GM13976 (cell line): ENCODE results near the gene PAIP2B.

Experiments
- DNase-seq: peaks from one replicate; pipeline ENCODE4 v3.0.0; 2012; ENCODE audit warnings: low spot score
- in situ Hi-C: fragments of 300-500 bp; cut with MboI; formaldehyde crosslinking; loops from one replicate; pipeline ENCODE4 v1.12.0; 2022; ENCODE audit warnings: low sequenced_read_pairs, mixed read lengths, inconsistent platforms; ENCODE audit not compliant: unreplicated experiment
- TF ChIP-seq, protein P1 (sequence below): IDR thresholded peaks from 2 replicates; pipeline ENCODE4 v1.5.1; 2012; ENCODE audit warnings: borderline replicate concordance, mild to moderate bottlenecking; ENCODE audit not compliant: insufficient read depth; ENCODE audit errors: extremely low read depth, missing control alignments, control extremely low read depth

Gene PAIP2B

GRCh38 chr2:71150082-71150816 lies 76.7 kb downstream of the PAIP2B start:
- TF ChIP-seq, protein P1, sequence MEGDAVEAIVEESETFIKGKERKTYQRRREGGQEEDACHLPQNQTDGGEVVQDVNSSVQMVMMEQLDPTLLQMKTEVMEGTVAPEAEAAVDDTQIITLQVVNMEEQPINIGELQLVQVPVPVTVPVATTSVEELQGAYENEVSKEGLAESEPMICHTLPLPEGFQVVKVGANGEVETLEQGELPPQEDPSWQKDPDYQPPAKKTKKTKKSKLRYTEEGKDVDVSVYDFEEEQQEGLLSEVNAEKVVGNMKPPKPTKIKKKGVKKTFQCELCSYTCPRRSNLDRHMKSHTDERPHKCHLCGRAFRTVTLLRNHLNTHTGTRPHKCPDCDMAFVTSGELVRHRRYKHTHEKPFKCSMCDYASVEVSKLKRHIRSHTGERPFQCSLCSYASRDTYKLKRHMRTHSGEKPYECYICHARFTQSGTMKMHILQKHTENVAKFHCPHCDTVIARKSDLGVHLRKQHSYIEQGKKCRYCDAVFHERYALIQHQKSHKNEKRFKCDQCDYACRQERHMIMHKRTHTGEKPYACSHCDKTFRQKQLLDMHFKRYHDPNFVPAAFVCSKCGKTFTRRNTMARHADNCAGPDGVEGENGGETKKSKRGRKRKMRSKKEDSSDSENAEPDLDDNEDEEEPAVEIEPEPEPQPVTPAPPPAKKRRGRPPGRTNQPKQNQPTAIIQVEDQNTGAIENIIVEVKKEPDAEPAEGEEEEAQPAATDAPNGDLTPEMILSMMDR = no peak
- DNase-seq = no peak
- in situ Hi-C loops = no loop called here

DNA sequence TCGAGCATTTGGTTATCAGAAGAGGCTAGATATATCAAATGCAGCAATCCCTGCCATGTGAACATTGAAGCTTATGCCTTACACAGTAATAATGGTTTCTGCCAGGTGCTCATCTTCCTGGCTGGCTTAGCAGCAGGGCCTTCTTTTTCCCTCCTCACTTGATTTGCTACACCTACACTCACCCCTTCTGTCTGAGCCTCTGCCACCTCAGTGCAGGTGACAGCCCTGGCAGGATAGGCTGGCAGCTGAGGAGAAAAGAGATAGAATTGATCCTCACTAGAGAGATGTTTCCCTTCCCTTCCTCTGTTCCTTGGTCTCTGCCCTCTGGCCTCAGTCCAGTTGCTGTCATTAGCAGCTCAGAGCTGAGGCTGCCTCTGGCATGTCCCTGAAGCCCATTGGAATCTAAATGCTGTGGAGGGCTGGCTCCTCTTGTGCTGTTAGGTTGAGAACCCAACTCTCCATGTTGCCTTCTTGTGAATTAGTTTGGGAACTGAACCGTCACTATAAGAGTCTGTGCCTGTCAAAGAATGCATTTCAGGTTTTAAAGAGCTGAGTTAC lies 78.3 kb downstream of the PAIP2B start:
- TF ChIP-seq, protein P1 = no peak
- DNase-seq = no peak
- in situ Hi-C loops = no loop called here

- TF ChIP-seq, protein P1 = no peak
- no peak for DNase-seq
- in situ Hi-C loops = no loop called here
Measured at GRCh38 chr2:71143782-71144181, 83.1 kb downstream of the PAIP2B start.

DNA sequence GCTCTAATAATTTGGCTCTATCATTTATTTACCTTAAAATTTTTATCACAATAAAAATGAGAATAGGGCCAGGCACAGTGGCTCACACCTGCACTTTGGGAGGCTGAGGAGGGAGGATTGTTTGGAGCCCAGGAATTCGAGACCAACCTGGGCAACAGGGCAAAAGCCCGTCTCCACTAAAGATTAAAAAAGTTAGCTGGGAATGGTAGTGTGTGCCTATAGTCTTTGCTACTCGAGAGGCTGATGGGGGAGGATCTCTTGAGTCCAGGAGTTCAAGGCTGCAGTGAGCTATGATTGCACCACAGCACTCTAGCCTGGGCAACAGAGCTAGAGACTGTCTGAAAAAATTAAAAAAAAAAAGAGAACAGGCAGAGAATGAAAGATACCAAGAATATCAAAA lies 90.7 kb downstream of the PAIP2B start:
- DNase-seq = no peak
- in situ Hi-C loops = no loop called here
- TF ChIP-seq, protein P1 = no peak

GRCh38 chr2:71133603-71134002 lies 93.3 kb downstream of the PAIP2B start:
- TF ChIP-seq, protein P1 = no peak
- in situ Hi-C loops = no loop called here
- no peak for DNase-seq
